Hepatocyte (in vitro differentiated cells): ENCODE measurements around the gene GPR157.

Experiments
- EZH2 ChIP-seq: fragments of 200-600 bp; sonication (generic); IDR thresholded peaks from 2 replicates; pipeline ENCODE4 v1.6.1; 2016; ENCODE audit warnings: antibody characterized with exemption, mild to moderate bottlenecking, borderline replicate concordance
- TF ChIP-seq, protein P1 (sequence below): fragments of 200-600 bp; sonication (generic); IDR thresholded peaks from 2 replicates; pipeline ENCODE4 v1.5.1; 2016; ENCODE audit warnings: antibody characterized with exemption, mild to moderate bottlenecking; ENCODE audit not compliant: poor library complexity

DNA sequence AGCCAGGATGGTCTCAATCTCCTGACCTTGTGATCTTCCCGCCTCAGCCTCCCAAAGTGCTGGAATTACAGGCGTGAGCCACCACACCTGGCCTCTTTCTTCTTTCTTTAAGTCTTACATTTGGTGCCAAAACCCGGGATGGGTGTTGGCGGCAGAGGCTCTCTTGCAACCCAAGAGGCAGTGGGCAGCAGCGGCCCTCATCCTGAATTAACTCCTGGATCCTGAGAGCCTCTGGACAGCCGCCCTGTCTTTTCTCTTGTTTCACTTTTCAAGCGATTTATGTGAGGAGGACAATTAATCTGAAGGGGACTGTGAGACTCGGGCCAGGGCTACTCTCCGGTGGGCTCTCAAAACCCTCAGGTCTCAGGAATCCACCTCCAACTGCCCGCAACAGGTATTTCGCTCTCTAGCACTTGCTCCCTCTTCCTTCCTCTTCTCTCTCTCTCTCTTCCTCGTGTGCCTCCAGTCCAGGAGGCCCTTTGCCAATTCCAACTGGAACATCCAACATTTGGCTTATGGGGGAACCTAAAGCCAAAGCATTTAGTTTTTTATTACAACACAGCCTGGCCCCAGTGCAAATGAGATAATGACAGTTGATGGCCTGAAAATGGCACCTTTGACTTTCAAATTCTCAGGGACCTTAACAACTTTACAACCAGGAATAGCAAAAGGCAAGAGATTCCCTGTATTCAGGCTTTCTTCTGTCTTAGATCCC lies 41.3 kb downstream of the GPR157 start:
- TF ChIP-seq, protein P1, sequence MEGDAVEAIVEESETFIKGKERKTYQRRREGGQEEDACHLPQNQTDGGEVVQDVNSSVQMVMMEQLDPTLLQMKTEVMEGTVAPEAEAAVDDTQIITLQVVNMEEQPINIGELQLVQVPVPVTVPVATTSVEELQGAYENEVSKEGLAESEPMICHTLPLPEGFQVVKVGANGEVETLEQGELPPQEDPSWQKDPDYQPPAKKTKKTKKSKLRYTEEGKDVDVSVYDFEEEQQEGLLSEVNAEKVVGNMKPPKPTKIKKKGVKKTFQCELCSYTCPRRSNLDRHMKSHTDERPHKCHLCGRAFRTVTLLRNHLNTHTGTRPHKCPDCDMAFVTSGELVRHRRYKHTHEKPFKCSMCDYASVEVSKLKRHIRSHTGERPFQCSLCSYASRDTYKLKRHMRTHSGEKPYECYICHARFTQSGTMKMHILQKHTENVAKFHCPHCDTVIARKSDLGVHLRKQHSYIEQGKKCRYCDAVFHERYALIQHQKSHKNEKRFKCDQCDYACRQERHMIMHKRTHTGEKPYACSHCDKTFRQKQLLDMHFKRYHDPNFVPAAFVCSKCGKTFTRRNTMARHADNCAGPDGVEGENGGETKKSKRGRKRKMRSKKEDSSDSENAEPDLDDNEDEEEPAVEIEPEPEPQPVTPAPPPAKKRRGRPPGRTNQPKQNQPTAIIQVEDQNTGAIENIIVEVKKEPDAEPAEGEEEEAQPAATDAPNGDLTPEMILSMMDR = no peak
- TF ChIP-seq EZH2 = no peak
